ENCODE results near the gene POMGNT2. TPM values are rescaled to one million over a fixed set of nuclear protein-coding genes. Genes with fewer than 3 reads are reported as not detected.

The POMGNT2 gene
- total RNA-seq, 3 donors from 2014 or later = 14.6 to 19.0 (median 18.4) TPM

GRCh38 chr3:43038010-43038409 lies 67.9 kb downstream of the POMGNT2 start:
- H3K9me3 ChIP-seq = no peaks in the 10 kb centered on the region
- no peaks in the 10 kb centered on the region for H3K27me3 ChIP-seq
- no peak overlapping the region for H3K4me3 ChIP-seq
- intact Hi-C loops (cut with DNase I; ENCODE audit: low total_unique reads) = no loop called here
- no peaks in the 10 kb centered on the region for H3K4me1 ChIP-seq
- no peaks in the 10 kb centered on the region for H3K36me3 ChIP-seq
- TF ChIP-seq POLR2A (IDR thresholded peaks at IDR 0.05) (no peak), POLR2AphosphoS5 (IDR thresholded peaks at IDR 0.05) (no peak), CTCF (IDR thresholded peaks at IDR 0.05) (no peak)
- DNase-seq (ENCODE audit: low spot score in 2 of 2) = no peak
- no peak overlapping the region for H3K27ac ChIP-seq

- intact Hi-C loops (cut with DNase I; ENCODE audit: low total_unique reads) = no loop called here
- Histone ChIP-seq H3K27me3 (no peaks in the 10 kb centered on the region), H3K4me1 (no peaks in the 10 kb centered on the region), H3K27ac (no peak overlapping the region), H3K9me3 (no peaks in the 10 kb centered on the region), H3K36me3 (no peaks in the 10 kb centered on the region), H3K4me3 (no peak overlapping the region)
- TF ChIP-seq POLR2A (IDR thresholded peaks at IDR 0.05) (no peak), CTCF (IDR thresholded peaks at IDR 0.05) (no peak), POLR2AphosphoS5 (IDR thresholded peaks at IDR 0.05) (no peak)
- DNase-seq (ENCODE audit: low spot score in 2 of 2) = no peak
These were observed 69.1 kb downstream of the POMGNT2 start for GRCh38 chr3:43036621-43037423.

GRCh38 chr3:43035801-43036365 lies 70.0 kb downstream of the POMGNT2 start:
- Histone ChIP-seq H3K27ac (no peak overlapping the region), H3K4me1 (no peaks in the 10 kb centered on the region), H3K36me3 (no peaks in the 10 kb centered on the region), H3K27me3 (no peaks in the 10 kb centered on the region), H3K4me3 (no peak overlapping the region), H3K9me3 (no peaks in the 10 kb centered on the region)
- intact Hi-C loops (cut with DNase I; ENCODE audit: low total_unique reads) = no loop called here
- TF ChIP-seq POLR2AphosphoS5 (IDR thresholded peaks at IDR 0.05) (no peak), CTCF (IDR thresholded peaks at IDR 0.05) (no peak), POLR2A (IDR thresholded peaks at IDR 0.05) (no peak)
- DNase-seq (ENCODE audit: low spot score in 2 of 2) = no peak

- H3K4me3 ChIP-seq = no peak overlapping the region
- H3K4me1 ChIP-seq = no peaks in the 10 kb centered on the region
- H3K9me3 ChIP-seq = no peaks in the 10 kb centered on the region
- H3K27me3 ChIP-seq = no peaks in the 10 kb centered on the region
- no peaks in the 10 kb centered on the region for H3K36me3 ChIP-seq
- H3K27ac ChIP-seq = no peak overlapping the region
- DNase-seq (ENCODE audit: low spot score in 2 of 2) = no peak
- no peak for TF ChIP-seq POLR2AphosphoS5 (IDR thresholded peaks at IDR 0.05)
- TF ChIP-seq POLR2A (IDR thresholded peaks at IDR 0.05) = no peak
- TF ChIP-seq CTCF (IDR thresholded peaks at IDR 0.05) = no peak
- intact Hi-C loops (cut with DNase I; ENCODE audit: low total_unique reads) = no loop called here
These were observed 71.0 kb downstream of the POMGNT2 start for GRCh38 chr3:43034911-43035310.

GRCh38 chr3:43034200-43034599 lies 71.7 kb downstream of the POMGNT2 start:
- H3K27me3 ChIP-seq = no peaks in the 10 kb centered on the region
- H3K27ac ChIP-seq = no peak overlapping the region
- TF ChIP-seq POLR2AphosphoS5 (IDR thresholded peaks at IDR 0.05) (no peak), POLR2A (IDR thresholded peaks at IDR 0.05) (no peak), CTCF (IDR thresholded peaks at IDR 0.05) (no peak)
- DNase-seq (ENCODE audit: low spot score in 2 of 2) = no peak
- H3K36me3 ChIP-seq = no peaks in the 10 kb centered on the region
- H3K9me3 ChIP-seq = no peaks in the 10 kb centered on the region
- no peaks in the 10 kb centered on the region for H3K4me1 ChIP-seq
- no peak overlapping the region for H3K4me3 ChIP-seq
- intact Hi-C loops (cut with DNase I; ENCODE audit: low total_unique reads) = no loop called here
